Endometrial microvascular endothelial cells (primary cell): Measurements from ENCODE around the gene GLMP. TPM values are rescaled to one million over a fixed set of nuclear protein-coding genes. Genes with fewer than 3 reads are reported as not detected.

Experiments used
- in situ Hi-C: cut with HindIII; loops from 2 replicates; pipeline ENCODE4 v1.10.0; 2017; ENCODE audit warnings: low sequenced_read_pairs, low pct_unique_long_range_greater_than_20kb; ENCODE audit errors: inconsistent ontology term
- total RNA-seq: library from RNA; depleted of rRNA; stranded (reverse); fragments of >200 nt; gene quantifications from one replicate; pipeline ENCODE4 v1.2.3, GENCODE V29; 2015; ENCODE audit errors: inconsistent ontology term

Gene GLMP
- total RNA-seq, 1 donor from 2014 or later = 87.4 TPM

DNA sequence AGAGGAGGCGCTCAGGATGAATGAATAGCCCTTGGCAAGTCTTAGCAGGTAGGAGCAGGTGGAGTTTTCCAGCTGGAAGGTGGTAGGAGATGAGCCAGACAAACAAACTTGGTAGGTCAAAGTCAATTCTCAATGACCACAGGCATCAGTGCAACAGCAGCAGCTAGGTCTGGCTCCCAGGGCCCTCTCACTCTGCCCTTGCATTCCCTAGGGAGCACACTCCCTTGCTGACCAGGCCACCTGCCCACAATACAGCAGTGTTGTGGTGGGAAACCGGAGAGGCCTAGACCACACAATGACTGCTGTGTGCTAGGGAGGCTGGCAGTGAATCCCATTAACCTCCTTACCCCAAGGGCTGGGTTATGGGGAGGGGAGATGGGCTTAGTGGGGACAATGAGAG, 34.6 kb downstream of the GLMP start:
- in situ Hi-C loops = no loop called here

DNA sequence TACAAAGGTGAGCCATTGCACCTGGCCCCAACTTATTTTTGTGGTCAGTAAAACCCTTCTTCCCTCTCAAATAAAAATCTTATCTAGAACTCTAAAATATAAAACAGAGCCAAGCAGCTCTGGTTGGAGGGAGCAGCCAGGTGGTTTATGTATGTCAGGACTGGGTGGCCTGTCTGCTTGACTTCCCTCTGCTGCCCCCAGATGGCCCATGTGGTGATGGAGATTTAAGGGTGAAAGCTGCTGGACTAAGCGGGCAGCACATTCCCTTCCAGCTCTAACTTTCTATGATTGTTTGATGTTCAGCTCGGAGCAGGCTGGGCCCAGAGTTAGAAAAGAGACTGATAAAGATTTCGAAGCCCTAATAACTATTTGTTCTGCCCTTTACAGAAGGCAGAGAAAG, 35.7 kb downstream of the GLMP start:
- in situ Hi-C loops = no loop called here

DNA sequence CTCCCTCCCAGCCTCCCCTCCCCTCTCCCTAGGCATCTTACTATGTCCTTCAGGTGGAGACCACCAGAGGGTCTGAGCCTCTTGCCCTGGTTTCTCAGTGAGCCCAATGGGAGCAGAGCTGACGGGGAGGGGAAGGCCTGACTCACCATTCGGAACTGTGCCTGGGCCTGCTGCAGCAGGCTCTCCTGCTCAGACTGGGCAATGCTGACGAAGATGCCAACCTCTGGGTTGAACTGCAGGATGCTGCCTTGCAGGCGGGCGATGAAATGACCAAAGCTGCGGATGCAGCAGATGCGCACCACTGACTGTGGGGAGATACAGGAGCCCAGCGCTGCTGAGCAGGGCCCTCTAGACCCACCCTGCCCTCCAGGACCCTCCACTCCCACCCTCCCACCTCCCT, 36.6 kb downstream of the GLMP start:
- in situ Hi-C loops = no loop called here

DNA sequence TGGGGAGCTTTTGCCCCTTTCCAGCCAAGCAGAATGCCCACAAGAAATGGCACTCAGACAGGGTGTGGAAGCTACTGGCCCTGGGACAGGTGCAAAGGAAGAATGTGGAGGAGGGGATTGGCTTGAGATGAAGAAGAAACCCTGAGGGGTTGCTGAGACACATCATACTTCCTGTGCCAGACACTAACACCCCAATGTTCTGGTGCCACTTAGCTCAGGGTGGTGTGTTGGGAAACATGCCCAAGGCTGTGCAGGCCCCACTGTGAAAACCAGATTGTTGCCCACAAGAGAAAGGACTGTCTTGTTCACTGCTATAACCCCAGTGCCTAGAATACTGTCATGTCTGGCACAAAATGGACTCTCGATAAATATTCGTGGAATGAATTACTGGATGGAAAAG, 37.8 kb downstream of the GLMP start:
- in situ Hi-C loops = no loop called here

DNA sequence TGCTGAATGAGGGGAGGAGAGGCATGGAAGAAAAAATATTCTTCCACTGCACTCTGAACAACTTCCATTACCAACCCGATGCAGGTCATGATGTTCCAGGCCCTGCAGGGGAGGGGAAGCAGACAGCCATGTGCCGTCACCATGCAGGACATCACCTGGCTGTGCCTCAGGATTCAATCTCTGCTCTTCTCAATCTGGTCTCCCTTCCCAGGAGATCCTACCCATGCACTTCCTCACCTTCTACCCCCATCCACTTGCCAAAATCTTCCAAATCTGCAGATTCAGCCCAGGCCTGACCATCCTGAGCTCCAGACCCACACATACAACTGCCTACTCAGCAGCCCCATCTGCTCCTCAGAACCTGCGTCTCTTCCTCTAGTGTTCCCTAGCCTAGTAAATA, 41.8 kb downstream of the GLMP start:
- in situ Hi-C loops = no loop called here

DNA sequence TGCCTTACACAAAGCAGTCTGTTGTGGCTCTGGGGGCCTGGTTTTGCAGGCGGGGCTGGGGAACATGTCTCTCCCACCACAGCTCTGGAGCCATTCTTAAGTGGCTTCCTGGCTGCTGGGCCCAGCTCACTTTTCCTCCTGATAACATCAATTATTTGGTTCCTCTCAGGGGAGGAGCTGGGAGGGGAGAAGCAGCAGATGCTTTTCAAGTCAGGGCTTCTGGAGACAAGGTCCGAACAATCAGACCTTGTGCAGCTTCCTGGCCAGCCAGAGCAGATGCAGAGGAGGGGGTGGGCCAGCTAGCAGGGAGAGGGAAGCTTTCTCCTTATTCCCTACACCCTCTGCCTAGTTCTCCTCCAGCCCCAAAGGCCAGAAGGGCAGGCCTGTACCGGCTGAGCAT, 44.0 kb downstream of the GLMP start:
- in situ Hi-C loops = no loop called here

DNA sequence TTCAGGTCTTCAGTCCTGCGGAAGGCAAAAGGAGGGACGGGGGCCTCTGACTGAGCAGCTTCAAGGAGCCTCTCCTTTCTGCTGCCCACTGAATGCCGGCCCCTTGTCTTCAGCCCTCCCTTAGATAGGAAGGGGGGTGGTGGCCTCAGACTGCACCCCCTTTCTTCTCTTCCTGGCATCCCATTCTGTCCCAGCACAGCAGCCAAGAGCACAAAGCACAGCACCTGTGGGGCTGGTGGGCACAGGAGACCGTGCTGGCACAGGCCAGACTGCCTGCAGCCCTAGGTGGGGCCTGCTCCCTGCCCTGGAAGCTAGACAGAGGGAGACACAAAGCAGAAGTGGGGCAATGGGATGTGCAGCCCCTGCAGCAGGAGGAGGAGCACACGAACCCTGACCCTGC, 45.9 kb downstream of the GLMP start:
- in situ Hi-C loops = no loop called here

DNA sequence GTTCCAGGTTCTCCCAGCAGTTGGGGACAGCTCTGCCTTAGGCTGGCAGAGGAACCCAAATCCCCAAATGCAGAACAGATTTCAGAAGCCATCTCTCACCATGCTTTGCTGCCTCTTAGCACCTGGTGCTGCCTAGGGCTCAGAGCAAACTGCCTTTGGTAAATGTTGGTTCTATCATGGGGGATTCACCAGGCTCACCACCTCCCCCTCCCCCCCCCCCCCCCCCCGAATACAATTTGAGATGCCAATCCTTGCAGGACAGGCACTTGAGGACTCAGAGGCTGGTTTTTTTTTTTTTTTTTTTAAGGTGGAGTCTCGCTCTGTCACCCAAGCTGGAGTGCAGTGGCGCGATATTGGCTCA, 47.2 kb downstream of the GLMP start:
- in situ Hi-C loops = no loop called here

DNA sequence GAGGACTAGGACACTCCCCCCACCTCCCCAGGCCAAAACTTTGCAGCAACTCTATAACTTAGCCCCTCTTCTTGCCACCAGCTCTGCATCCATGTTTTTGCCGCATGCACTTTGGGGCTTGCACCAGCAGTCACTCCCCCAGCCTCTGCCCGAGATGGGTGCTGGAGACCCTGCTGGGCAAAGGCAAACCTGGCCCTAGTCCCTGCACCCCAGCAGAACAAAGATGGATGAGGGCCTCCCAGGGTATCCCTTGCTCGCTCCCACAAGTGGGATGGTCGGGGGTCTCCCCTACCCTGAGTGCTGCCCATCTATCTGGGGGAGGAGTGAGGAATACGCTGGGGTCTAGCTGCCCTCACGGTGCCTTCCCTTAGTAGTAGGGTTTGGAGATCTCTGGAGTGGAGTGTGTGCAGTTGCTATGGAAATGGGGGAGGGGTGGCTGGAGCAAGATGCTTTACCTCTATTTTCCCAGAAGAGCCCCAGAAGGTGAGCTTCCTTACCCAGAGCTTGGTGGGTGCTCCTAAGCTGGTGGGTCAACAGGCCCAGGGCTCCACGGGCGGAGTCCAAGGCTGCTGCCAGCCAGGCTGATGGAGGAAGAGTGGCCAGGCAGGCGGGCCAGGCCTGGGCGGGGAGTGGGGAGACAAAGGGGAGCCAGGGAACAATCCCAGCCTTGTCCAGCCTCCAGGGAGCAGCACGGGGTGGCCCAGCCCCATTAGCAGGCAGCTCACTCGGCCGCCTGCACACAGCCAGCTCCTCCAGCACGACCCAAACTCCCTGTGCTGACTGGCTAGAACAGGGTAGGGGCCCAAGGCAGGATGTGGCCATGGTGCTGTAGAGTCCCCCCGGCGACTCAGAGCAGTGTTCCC, 47.8 kb downstream of the GLMP start, which contains the start of gene PAQR6:
TSS of gene PAQR6 (minus strand) at position 597 of the 863 bp plus-strand sequence. CDS start 1,325 bp downstream, outside the sequence.
- in situ Hi-C loops = no loop called here

DNA sequence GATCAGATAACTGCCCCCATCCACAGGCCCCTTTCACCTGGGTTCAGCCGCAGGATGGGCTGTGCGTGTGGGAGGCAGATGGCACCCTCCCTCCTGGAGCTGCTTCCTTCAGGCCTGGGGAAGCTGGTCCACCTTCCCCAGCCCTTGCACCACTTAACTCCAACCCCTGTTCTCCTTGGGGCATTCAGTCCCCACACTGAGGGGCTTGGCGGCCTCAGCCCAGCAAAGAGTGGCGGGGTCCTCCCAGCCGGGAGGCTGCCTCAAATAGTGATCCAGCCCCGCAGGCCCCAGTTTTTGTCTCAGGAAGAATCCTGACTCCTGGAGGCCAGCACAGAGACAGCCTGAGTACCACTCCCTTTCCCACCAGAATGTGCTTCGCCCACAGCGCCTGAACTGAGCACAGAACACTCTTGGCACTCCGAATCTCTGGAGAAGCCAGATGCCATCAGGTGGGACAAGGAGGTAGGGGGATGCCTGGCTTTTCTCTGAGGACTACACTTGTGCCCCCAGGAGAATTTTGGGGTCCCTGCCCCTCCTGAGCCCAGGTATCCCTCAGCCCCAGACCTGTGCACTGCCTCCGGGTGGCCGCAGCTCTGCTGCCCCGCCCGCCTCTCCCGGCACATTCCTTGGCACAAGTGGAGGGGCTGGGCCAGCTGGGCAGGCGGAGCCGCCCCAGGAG, 48.6 kb downstream of the GLMP start:
- in situ Hi-C loops = no loop called here

DNA sequence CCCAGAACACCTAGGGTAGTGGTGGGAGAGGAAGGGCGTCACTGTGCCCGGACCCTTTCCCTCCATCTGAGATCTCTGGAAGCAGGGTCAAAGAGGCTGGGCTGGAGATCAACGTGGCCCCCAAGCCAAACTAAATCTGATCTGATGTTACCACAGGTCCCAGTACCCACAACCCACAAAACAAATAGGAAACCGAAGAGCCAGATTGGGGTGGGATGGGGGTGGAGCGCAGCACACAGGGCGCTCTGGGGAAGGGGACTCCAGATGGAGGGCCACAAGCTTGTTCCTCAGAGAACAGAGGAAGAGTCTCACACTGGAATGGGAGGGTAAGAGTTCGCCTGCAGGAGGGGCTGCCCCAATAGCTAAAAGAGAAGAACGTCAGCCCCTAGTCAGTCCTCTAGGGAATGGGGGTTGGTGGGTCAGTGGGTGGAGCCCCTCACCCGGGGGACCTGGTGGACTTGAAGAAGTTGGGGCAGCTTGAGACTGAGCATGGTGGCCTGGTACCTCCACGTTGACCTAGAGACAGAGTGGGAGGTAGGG, 49.2 kb downstream of the GLMP start:
- in situ Hi-C loops = no loop called here

DNA sequence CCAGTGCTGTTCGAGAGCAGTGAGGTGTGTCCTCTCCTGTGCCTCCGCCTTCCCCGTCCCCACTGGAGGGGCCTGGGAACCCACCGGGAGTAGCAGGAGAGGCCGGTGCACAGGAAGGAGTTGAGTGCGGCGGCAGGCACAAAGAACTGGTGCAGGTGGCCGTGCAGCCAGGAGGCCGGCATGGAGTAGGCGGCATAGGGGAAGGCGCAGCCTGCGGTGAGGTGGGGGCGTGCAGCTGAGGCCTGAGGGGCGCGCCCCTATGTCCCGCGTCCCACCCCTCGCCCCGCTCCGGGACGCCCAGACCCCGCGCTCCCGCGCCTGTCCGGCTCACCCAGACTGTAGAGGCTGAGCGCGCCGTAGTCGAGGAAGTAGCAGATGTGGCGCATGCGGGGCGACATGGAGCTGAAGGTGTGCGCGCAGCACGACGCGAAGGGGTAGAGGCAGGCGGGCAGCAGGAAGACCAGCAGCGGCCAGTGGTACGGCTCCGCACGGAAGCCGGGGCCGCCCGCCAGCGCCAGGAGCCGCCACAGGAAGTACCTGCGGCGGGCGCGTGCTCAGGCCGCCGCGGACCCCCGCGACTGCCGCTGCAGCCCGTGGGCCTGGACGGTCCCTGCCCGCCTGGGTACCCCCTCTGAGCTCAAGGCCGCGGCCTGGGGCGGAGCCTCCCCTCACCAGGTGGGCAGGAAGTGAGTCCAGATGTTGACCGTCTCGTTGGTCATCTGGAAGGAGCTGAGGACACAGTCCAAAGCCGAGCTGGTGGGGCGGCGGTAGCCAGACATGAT, 49.8 kb downstream of the GLMP start:
- in situ Hi-C loops = no loop called here

DNA sequence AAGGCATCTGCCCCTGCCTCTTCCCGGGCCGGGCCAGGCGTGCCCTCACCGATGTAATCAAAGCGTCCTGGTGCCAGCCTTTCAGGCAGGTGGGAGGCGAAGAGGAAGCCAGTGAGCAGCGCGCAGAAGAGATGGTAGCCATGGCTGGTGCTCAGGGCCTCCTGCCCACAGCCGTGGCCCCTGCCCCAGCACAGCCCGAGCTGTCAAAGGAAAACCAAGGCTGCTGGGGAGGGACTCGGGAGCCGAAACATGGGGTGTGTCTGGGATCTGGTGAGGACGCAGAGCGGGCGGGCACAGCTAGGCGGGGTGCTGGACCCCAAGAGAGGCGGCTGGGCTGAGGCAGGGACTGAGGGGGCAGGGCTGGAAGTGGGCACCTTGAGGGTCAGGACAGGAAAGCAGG, 50.8 kb downstream of the GLMP start:
- in situ Hi-C loops = no loop called here

DNA sequence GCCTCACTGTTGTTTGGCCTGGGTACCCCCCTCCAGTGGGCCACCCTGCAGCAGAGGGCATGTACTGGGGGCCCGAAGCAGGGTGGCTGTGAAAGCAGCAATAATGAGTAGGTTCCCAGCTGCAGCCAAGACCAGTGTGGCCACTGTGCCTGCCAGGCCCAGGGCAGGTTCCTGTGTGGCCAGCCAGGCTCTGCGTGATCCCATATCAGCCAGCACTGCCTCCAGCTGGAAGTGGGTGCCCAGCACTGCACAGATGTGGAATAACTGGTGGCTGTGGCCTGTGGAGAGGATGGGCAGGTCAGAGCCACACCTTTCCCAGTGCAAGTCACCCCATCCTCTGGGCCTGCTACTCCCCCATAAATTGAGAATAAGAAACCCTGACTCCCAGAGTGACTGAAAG, 51.4 kb downstream of the GLMP start:
- in situ Hi-C loops = no loop called here

DNA sequence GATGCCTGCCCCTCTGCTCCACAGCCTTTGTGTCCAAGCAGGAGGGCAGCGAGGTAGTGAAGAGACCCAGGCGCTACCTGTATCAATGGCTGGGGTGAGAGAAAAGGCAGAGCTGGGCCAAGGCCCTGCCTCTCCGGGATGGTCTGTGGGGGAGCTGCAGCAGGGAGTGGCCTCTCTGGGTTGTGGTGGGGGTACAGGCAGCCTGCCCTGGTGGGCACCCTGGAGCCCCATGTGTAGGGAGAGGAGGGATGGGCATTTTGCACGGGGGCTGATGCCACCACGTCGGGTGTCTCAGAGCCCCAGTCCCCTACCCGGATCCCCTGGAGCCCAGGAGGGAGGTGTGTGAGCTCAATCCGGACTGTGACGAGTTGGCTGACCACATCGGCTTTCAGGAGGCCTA, 52.7 kb downstream of the GLMP start:
- in situ Hi-C loops = no loop called here

Other genes starting within 250 kb of the GLMP start
- 33.7 TPM for gene UBQLN4, start 241.9 kb downstream of the GLMP start, total RNA-seq
- 67.5 TPM for gene LAMTOR2, start 240.9 kb downstream of the GLMP start, total RNA-seq
- not detected for gene RAB25, start 234.5 kb downstream of the GLMP start, total RNA-seq
- 3.3 TPM for gene MEX3A, start 213.2 kb downstream of the GLMP start, total RNA-seq
- 860 TPM for gene LMNA, start 181.0 kb downstream of the GLMP start, total RNA-seq
- gene SEMA4A, start 142.1 kb downstream of the GLMP start, total RNA-seq = 0.09 TPM
- 22.6 TPM for gene SLC25A44, start 101.6 kb downstream of the GLMP start, total RNA-seq
- 98.5 TPM for gene PMF1, start 82.7 kb downstream of the GLMP start, total RNA-seq
- not detected for gene BGLAP, start 53.5 kb downstream of the GLMP start, total RNA-seq
- gene PAQR6, start 47.6 kb downstream of the GLMP start, total RNA-seq = 0.37 TPM
- gene SMG5, start 12.9 kb downstream of the GLMP start, total RNA-seq = 69.0 TPM
- 0.93 TPM for gene TMEM79, start 11.4 kb downstream of the GLMP start, total RNA-seq
- gene VHLL, start 3.6 kb upstream of the GLMP start, total RNA-seq = not detected
- gene CCT3, start 42.6 kb upstream of the GLMP start, total RNA-seq = 570 TPM
- not detected for gene TSACC, start 42.8 kb upstream of the GLMP start, total RNA-seq
- not detected for gene RHBG, start 73.5 kb upstream of the GLMP start, total RNA-seq
- gene MEF2D, start 205.1 kb upstream of the GLMP start, total RNA-seq = 53.5 TPM